HepG2 (cell line): ENCODE results near the gene RARA. TPM values are rescaled to one million over a fixed set of nuclear protein-coding genes. Genes with fewer than 3 reads are reported as not detected.

Source experiments
- FOXO4 ChIP-seq: sonication (generic); formaldehyde crosslinking; conservative IDR thresholded peaks from 2 replicates; pipeline ENCODE4 v1.8.1; 2023; ENCODE audit warnings: missing genetic modification reagents
- PPARG ChIP-seq: conservative IDR thresholded peaks from 2 replicates; pipeline ENCODE4 v1.6.1; 2016; ENCODE audit warnings: missing biosample characterization, missing genetic modification reagents
- SIX1 ChIP-seq: sonication (generic); formaldehyde crosslinking; IDR thresholded peaks from 2 replicates; pipeline ENCODE4 v1.4.0; 2020; ENCODE audit warnings: missing genetic modification reagents, borderline replicate concordance
- ZBTB21 ChIP-seq: sonication (generic); formaldehyde crosslinking; IDR thresholded peaks from 2 replicates; pipeline ENCODE4 v1.4.0; 2020; ENCODE audit warnings: missing genetic modification reagents
- ZNF317 ChIP-seq: sonication (generic); formaldehyde crosslinking; IDR thresholded peaks from 2 replicates; pipeline ENCODE4 v1.5.0; 2020; ENCODE audit warnings: mild to moderate bottlenecking, missing genetic modification reagents
- ZNF318 ChIP-seq: sonication (generic); formaldehyde crosslinking; IDR thresholded peaks from 2 replicates; pipeline ENCODE4 v1.4.0; 2020; ENCODE audit warnings: mild to moderate bottlenecking, missing genetic modification reagents
- ZNF432 ChIP-seq: sonication (generic); formaldehyde crosslinking; IDR thresholded peaks from 2 replicates; pipeline ENCODE4 v1.5.0; 2020; ENCODE audit warnings: missing genetic modification reagents, mild to moderate bottlenecking, borderline replicate concordance
- polyA plus RNA-seq, 8 experiments: library from polyadenylated mRNA; depleted of rRNA in 3 of 8; stranded (reverse) in 7 of 8; unstranded in 1 of 8; fragments of >200 nt; fragmentation: Illumina TruSeq in 4 of 8; extraction: Trizol in 4 of 8; gene quantifications; 2 replicates each; pipeline versions ENCODE4 v1.2.1 to v1.2.3, GENCODE V29; 2011 to 2016; ENCODE audit warnings: low read depth in 4 of 8, missing spikeins in 1 of 8, mixed read lengths in 1 of 8; ENCODE audit not compliant: insufficient read depth in 1 of 8
- total RNA-seq, 5 experiments: library from RNA; depleted of rRNA; stranded (reverse); fragments of >200 nt; fragmentation: Illumina TruSeq; extraction: Trizol; gene quantifications; 2 replicates each; pipeline ENCODE4 v1.2.3, GENCODE V29; 2016; ENCODE audit warnings: low read depth in 1 of 5

Gene RARA
- total and polyA plus RNA-seq, 2 of the 13 experiments (the other 11 are each of a cell fraction or from before 2014, with no cell fraction given) = 6.4 to 8.6 TPM

GRCh38 chr17:40278414-40278813, 30.6 kb upstream of the RARA start (continued):
- no peak for TF ChIP-seq ZNF318
- no peak for TF ChIP-seq FOXO4 (CRISPR knock-in tag)
- TF ChIP-seq ZNF317 (CRISPR knock-in tag) = no peak
- TF ChIP-seq ZBTB21 (CRISPR knock-in tag) = no peak
- TF ChIP-seq ZNF432 (CRISPR knock-in tag) = no peak
- TF ChIP-seq PPARG (CRISPR knock-in tag) = no peak
- TF ChIP-seq SIX1 (CRISPR knock-in tag) = no peak
